Esophagus muscularis mucosa (tissue), 4 donors: ENCODE data around the gene DCLRE1C. TPM values are rescaled to one million over a fixed set of nuclear protein-coding genes. Genes with fewer than 3 reads are reported as not detected.

Experiments used
- DNase-seq: peaks from one replicate; pipeline ENCODE4 v3.0.0-alpha.2; 2017; ENCODE audit errors: extremely low spot score
- H3K27ac ChIP-seq, 4 donors: fragments of 200-600 bp; sonication (generic); replicated peaks in 1 of 4; 1 replicate in 3 of 4; 2 replicates in 1 of 4; pipeline ENCODE4 v1.5.1; 2016 to 2019; ENCODE audit warnings: mild to moderate bottlenecking in 1 of 4
- H3K27me3 ChIP-seq, 4 donors: fragments of 200-600 bp; sonication (generic); one replicate each; pipeline versions ENCODE4 v1.5.1 to v1.6.0; 2016 to 2019
- H3K36me3 ChIP-seq, 4 donors: fragments of 200-600 bp; sonication (generic); one replicate each; pipeline ENCODE4 v1.5.1; 2016 to 2019
- H3K4me1 ChIP-seq, 4 donors: fragments of 200-600 bp; sonication (generic); one replicate each; pipeline ENCODE4 v1.5.1; 2016 to 2019
- H3K4me3 ChIP-seq, 4 donors: fragments of 200-600 bp; sonication (generic); 1 replicate in 2 of 4; 2 replicates in 2 of 4; pipeline ENCODE4 v1.5.1; 2016 to 2019; ENCODE audit warnings: mild to moderate bottlenecking in 4 of 4, moderate library complexity in 1 of 4
- H3K9me3 ChIP-seq, 4 donors: fragments of 200-600 bp; sonication (generic); 1 replicate in 3 of 4; 2 replicates in 1 of 4; pipeline ENCODE4 v1.5.1; 2016 to 2019
- EP300 ChIP-seq: sonication (generic); formaldehyde crosslinking; IDR thresholded peaks from one replicate; pipeline ENCODE4 v1.6.1; 2017; ENCODE audit warnings: antibody characterized with exemption
- POLR2A ChIP-seq: fragments of 450-650 bp; IDR thresholded peaks from one replicate; pipeline ENCODE4 v1.6.1; 2017; ENCODE audit warnings: antibody characterized with exemption, moderate library complexity, mild to moderate bottlenecking, low read depth
- POLR2AphosphoS5 ChIP-seq, 2 donors: sonication (generic); formaldehyde crosslinking; IDR thresholded peaks; one replicate each; pipeline ENCODE4 v1.6.1; 2017; ENCODE audit warnings: antibody characterized with exemption in 2 of 2
- WGBS: methylation state at CpG from one replicate; pipeline ENCODE4 v1.1.5; 2018; 5-methylcytosine and 5-hydroxymethylcytosine counted together
- intact Hi-C: fragments of 100-400 bp; cut with DNase I; formaldehyde crosslinking; loops from one replicate; pipeline ENCODE4 v1.15.1; 2023
- total RNA-seq, 4 donors: library from RNA; depleted of rRNA; stranded (reverse); fragments of >200 nt; gene quantifications; one replicate each; pipeline versions ENCODE4 v1.1.0 to v1.2.1, GENCODE V29; 2016
- TF ChIP-seq, protein P1 (sequence below), 3 experiments: fragments of 200-600 bp in 2 of 3; fragments of 450-650 bp in 1 of 3; sonication (generic) in 2 of 3; IDR thresholded peaks; one replicate each; pipeline ENCODE4 v1.5.1; 2017 to 2019; ENCODE audit warnings: antibody characterized with exemption in 3 of 3, mild to moderate bottlenecking in 2 of 3, moderate library complexity in 1 of 3

DCLRE1C gene
- total RNA-seq, 4 donors from 2014 or later, result 6.6 to 12.8 (median 10.6) TPM

DNA sequence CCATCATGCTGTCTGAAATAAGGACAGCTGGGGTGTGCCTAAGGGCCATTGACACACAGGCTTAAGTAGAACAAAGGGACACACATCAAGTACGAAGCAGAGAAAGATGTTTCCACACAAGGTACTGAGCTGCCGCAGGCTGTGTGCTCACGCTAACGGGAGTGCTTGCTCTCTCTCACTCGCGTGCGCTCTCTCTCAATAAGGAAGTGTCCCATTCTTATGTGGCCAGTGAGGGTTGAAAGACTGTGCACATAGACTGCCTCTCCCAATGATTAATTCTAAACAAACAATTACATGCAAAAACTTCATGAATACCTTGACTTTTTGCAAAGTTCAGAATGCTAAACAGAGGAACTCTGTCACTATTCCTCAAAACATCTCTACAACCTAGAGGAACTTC lies 29.9 kb downstream of the DCLRE1C start:
- Histone ChIP-seq H3K4me3 (no peak overlapping the region), H3K9me3 (no peaks in the 10 kb centered on the region), H3K27me3 (no peaks in the 10 kb centered on the region), H3K36me3 (peaks cover 49 to 100% (median 87%) of the 10 kb centered on the region in 4 donors), H3K4me1 (no peaks in the 10 kb centered on the region), H3K27ac (no peak overlapping the region)
- intact Hi-C loops, result no loop called here
- DNase-seq, result no peak
- TF ChIP-seq, protein P1, sequence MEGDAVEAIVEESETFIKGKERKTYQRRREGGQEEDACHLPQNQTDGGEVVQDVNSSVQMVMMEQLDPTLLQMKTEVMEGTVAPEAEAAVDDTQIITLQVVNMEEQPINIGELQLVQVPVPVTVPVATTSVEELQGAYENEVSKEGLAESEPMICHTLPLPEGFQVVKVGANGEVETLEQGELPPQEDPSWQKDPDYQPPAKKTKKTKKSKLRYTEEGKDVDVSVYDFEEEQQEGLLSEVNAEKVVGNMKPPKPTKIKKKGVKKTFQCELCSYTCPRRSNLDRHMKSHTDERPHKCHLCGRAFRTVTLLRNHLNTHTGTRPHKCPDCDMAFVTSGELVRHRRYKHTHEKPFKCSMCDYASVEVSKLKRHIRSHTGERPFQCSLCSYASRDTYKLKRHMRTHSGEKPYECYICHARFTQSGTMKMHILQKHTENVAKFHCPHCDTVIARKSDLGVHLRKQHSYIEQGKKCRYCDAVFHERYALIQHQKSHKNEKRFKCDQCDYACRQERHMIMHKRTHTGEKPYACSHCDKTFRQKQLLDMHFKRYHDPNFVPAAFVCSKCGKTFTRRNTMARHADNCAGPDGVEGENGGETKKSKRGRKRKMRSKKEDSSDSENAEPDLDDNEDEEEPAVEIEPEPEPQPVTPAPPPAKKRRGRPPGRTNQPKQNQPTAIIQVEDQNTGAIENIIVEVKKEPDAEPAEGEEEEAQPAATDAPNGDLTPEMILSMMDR (IDR thresholded peaks at IDR 0.05), result no peak
- TF ChIP-seq EP300 (no peak), POLR2A (no peak), POLR2AphosphoS5 (IDR thresholded peaks at IDR 0.05) (no peak)
- 92% methylated on average over 7 of the region's 7 CpGs for WGBS

DNA sequence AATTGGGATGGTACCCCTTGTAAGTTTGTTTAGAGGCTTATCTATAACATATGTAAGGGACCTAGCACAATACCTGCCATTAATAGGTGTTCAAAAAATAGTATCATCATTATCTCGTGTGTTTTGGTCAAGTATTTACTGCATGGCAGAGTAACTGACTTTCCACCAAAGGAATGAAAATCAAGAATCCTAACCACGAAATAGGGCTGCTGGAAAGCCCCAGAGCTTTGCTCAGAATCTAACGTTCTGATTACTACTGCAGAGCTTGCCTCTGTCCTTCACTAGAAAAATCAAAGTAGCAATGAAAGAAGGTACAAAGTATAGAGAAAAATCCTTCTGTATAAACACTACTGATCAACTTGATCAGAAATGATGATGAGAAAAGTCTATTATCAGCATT lies 34.9 kb downstream of the DCLRE1C start:
- H3K27me3 ChIP-seq, result no peaks in the 10 kb centered on the region
- no peak overlapping the region for H3K27ac ChIP-seq
- no peak overlapping the region for H3K4me3 ChIP-seq
- H3K4me1 ChIP-seq, result no peaks in the 10 kb centered on the region
- WGBS, result 94% methylated on average over 3 of the region's 3 CpGs
- peaks cover 0 to 23% (median 21%) of the 10 kb centered on the region in 4 donors for H3K9me3 ChIP-seq
- no peak for TF ChIP-seq EP300
- TF ChIP-seq, protein P1 (IDR thresholded peaks at IDR 0.05), result no peak
- no peak for TF ChIP-seq POLR2AphosphoS5 (IDR thresholded peaks at IDR 0.05)
- TF ChIP-seq POLR2A, result no peak
- H3K36me3 ChIP-seq, result peaks cover 57 to 93% (median 83%) of the 10 kb centered on the region in 4 donors
- intact Hi-C loops, result no loop called here
- DNase-seq, result no peak

DNA sequence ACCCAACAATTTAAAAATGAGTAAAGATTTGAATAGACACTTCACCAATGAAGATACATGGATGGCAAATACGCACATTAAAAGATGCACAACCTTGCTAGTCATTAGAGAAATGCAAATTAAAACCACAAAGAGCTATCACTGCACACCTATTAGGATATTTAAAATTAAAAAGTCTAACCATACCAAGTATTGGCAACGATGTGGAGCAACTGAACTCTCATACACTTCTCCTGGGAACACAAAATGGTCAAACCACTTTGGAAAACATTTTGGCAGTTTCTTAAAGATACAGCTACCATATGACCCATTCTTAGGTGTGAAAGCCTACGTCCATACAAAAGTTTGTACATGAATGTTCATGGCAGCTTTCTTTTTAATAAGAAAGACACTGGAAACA lies 36.1 kb downstream of the DCLRE1C start:
- no peaks in the 10 kb centered on the region for H3K4me1 ChIP-seq
- H3K27me3 ChIP-seq, result no peaks in the 10 kb centered on the region
- intact Hi-C loops, result no loop called here
- DNase-seq, result no peak
- no peak overlapping the region for H3K4me3 ChIP-seq
- peaks cover 57 to 91% (median 79%) of the 10 kb centered on the region in 4 donors for H3K36me3 ChIP-seq
- peaks cover 0 to 23% (median 21%) of the 10 kb centered on the region in 4 donors for H3K9me3 ChIP-seq
- no peak overlapping the region for H3K27ac ChIP-seq
- WGBS, result 96% methylated on average over 3 of the region's 3 CpGs
- TF ChIP-seq, protein P1 (IDR thresholded peaks at IDR 0.05), result no peak
- TF ChIP-seq EP300 (no peak), POLR2AphosphoS5 (IDR thresholded peaks at IDR 0.05) (no peak), POLR2A (no peak)

DNA sequence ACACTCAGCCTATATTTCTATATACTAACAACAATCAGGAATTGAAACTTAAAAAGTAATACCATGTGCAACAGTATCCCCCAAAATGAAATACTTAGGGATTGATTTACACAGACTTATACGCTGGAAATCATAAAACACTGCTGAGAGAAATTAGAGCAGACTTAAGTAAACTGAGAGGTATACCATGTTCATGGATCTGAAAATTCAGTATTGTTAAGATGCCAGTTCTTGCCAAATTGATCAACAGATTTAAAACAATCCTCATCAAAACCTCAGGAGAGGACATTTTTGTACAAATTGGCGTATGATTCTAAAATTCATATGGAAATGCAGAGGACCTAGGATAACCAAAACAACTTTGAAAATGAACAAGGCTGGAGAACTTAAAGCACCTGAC lies 37.3 kb downstream of the DCLRE1C start:
- H3K27me3 ChIP-seq, result no peaks in the 10 kb centered on the region
- TF ChIP-seq POLR2A (no peak), EP300 (no peak), POLR2AphosphoS5 (IDR thresholded peaks at IDR 0.05) (no peak)
- TF ChIP-seq, protein P1 (IDR thresholded peaks at IDR 0.05), result no peak
- no peak for DNase-seq
- H3K36me3 ChIP-seq, result peaks cover 56 to 87% (median 74%) of the 10 kb centered on the region in 4 donors
- H3K27ac ChIP-seq, result no peak overlapping the region
- H3K4me3 ChIP-seq, result no peak overlapping the region
- intact Hi-C loops, result no loop called here
- H3K9me3 ChIP-seq, result peaks cover 0 to 23% (median 21%) of the 10 kb centered on the region in 4 donors
- WGBS, result 100% methylated on average over 2 of the region's 2 CpGs
- no peaks in the 10 kb centered on the region for H3K4me1 ChIP-seq

DNA sequence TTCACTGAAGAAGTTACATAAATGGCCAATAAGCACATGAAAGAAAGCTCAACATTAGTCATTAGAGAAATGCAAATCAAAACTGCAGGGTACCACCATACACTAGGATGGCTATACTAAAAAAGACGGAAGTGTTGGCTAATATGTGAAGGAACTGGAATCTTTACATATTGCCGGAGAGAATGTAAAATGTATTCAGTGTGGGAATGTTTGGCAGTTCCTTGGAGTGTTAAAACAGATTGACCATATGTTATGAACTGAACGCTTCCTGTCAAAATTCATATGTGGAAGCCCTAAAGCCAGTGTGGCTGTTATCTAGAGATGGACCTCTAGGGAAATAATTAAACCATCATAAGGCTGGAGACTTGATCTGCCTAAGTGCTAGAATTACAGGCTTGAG lies 42.1 kb downstream of the DCLRE1C start:
- no peak for TF ChIP-seq EP300
- TF ChIP-seq, protein P1 (IDR thresholded peaks at IDR 0.05), result no peak
- TF ChIP-seq POLR2A, result no peak
- no peak for TF ChIP-seq POLR2AphosphoS5 (IDR thresholded peaks at IDR 0.05)
- Histone ChIP-seq H3K36me3 (peaks cover 27 to 80% (median 48%) of the 10 kb centered on the region in 4 donors), H3K4me3 (no peak overlapping the region), H3K27me3 (no peaks in the 10 kb centered on the region), H3K4me1 (no peaks in the 10 kb centered on the region), H3K9me3 (peaks cover 0 to 10% (median 7%) of the 10 kb centered on the region in 4 donors), H3K27ac (no peak overlapping the region)
- intact Hi-C loops, result no loop called here
- WGBS, result 97% methylated on average over 3 of the region's 3 CpGs
- DNase-seq, result no peak
